ENCODE data around the gene TSC22D1. TPM values are rescaled to one million over a fixed set of nuclear protein-coding genes. Genes with fewer than 3 reads are reported as not detected.
"Not testable (repeated sequence)": the region's sequence is repeated elsewhere in the genome, so short reads cannot be mapped to it uniquely, and the experiment has no call there.

TSC22D1 gene
- total and polyA plus RNA-seq, 4 donors, result 21.0 to 43.5 (median 37.0) TPM

- DNase-seq (ENCODE audit: low spot score), result no peak
- no peaks in the 10 kb centered on the region for H3K36me3 ChIP-seq (ENCODE audit: control insufficient read depth in 4 of 4, insufficient read depth in 3 of 4, low read depth in 1 of 4, low read length in 3 of 4)
- no peak overlapping the region for H3K9ac ChIP-seq (ENCODE audit: low read depth in 1 of 2, low read length in 2 of 2)
- H3K4me1 ChIP-seq (ENCODE audit: control insufficient read depth in 4 of 4, insufficient read depth in 4 of 4, low read length in 3 of 4), result no peaks in the 10 kb centered on the region
- H3K27me3 ChIP-seq (ENCODE audit: control insufficient read depth in 4 of 4, insufficient read depth in 4 of 4, low read length in 3 of 4), result peaks cover 0 to 3% (median 0%) of the 10 kb centered on the region in 4 donors
- TF ChIP-seq, protein P1, sequence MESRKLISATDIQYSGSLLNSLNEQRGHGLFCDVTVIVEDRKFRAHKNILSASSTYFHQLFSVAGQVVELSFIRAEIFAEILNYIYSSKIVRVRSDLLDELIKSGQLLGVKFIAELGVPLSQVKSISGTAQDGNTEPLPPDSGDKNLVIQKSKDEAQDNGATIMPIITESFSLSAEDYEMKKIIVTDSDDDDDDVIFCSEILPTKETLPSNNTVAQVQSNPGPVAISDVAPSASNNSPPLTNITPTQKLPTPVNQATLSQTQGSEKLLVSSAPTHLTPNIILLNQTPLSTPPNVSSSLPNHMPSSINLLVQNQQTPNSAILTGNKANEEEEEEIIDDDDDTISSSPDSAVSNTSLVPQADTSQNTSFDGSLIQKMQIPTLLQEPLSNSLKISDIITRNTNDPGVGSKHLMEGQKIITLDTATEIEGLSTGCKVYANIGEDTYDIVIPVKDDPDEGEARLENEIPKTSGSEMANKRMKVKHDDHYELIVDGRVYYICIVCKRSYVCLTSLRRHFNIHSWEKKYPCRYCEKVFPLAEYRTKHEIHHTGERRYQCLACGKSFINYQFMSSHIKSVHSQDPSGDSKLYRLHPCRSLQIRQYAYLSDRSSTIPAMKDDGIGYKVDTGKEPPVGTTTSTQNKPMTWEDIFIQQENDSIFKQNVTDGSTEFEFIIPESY (IDR thresholded peaks at IDR 0.05), result no peak
- TF ChIP-seq NR2F2 (IDR thresholded peaks at IDR 0.05) (no peak), JUND (IDR thresholded peaks at IDR 0.05) (no peak)
- no peaks in the 10 kb centered on the region for H3K9me3 ChIP-seq (ENCODE audit: control insufficient read depth in 4 of 4, low read length in 3 of 4)
- 70% methylated on average over 2 of the region's 2 CpGs for WGBS
- no peak overlapping the region for H3K27ac ChIP-seq (ENCODE audit: low read depth in 1 of 2, low read length in 2 of 2)
- no peak overlapping the region for H3K4me3 ChIP-seq (ENCODE audit: low read depth in 1 of 3, low read length in 3 of 3)
Observed at GRCh38 chr13:44516771-44517170, 59.4 kb downstream of the TSC22D1 start.

DNA sequence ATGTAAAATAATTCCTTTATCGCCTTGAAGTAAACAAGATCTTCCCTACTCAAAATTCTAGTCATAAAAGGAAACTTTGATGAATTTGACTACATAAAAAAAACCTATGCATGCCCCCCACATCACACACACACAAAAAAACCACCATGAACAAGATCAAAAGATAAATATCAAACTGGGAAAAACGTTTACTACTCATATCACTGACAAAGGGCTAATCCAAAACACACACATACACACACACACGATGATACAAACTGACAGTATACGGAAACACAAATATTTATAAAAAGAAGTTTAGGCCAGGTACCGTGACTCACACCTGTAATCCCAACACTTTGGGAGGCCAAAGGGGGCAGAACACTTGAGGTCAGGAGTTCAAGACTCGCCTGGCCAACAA, 61.9 kb downstream of the TSC22D1 start:
- 76% methylated on average over 6 of the region's 6 CpGs for WGBS
- DNase-seq (ENCODE audit: low spot score), result no peak
- Histone ChIP-seq H3K4me1 (ENCODE audit: control insufficient read depth in 4 of 4, insufficient read depth in 4 of 4, low read length in 3 of 4) (no peaks in the 10 kb centered on the region), H3K27me3 (ENCODE audit: control insufficient read depth in 4 of 4, insufficient read depth in 4 of 4, low read length in 3 of 4) (peaks cover 0 to 3% (median 0%) of the 10 kb centered on the region in 4 donors), H3K27ac (ENCODE audit: low read depth in 1 of 2, low read length in 2 of 2) (no peak overlapping the region), H3K9ac (ENCODE audit: low read depth in 1 of 2, low read length in 2 of 2) (no peak overlapping the region), H3K36me3 (ENCODE audit: control insufficient read depth in 4 of 4, insufficient read depth in 3 of 4, low read depth in 1 of 4, low read length in 3 of 4) (no peaks in the 10 kb centered on the region), H3K4me3 (ENCODE audit: low read depth in 1 of 3, low read length in 3 of 3) (no peak overlapping the region), H3K9me3 (ENCODE audit: control insufficient read depth in 4 of 4, low read length in 3 of 4) (no peaks in the 10 kb centered on the region)
- TF ChIP-seq CTCF (IDR thresholded peaks at IDR 0.05; ENCODE audit: low read depth, low read length, missing input control), result no peak
- TF ChIP-seq HNF4G (IDR thresholded peaks at IDR 0.05), result no peak
- TF ChIP-seq FOXA2 (IDR thresholded peaks at IDR 0.05), result no peak
- no peak for TF ChIP-seq SP1 (IDR thresholded peaks at IDR 0.05)
- no peak for TF ChIP-seq EGR1 (IDR thresholded peaks at IDR 0.05; ENCODE audit: low read depth in 2 of 2)
- no peak for TF ChIP-seq RAD21 (IDR thresholded peaks at IDR 0.05)
- TF ChIP-seq HNF4A (conservative IDR thresholded peaks at IDR 0.05), result no peak
- no peak for TF ChIP-seq RXRA (IDR thresholded peaks at IDR 0.05)
- TF ChIP-seq MAX (IDR thresholded peaks at IDR 0.05), result no peak
- TF ChIP-seq, protein P2, sequence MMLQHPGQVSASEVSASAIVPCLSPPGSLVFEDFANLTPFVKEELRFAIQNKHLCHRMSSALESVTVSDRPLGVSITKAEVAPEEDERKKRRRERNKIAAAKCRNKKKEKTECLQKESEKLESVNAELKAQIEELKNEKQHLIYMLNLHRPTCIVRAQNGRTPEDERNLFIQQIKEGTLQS (IDR thresholded peaks at IDR 0.05), result no peak
- TF ChIP-seq, protein P1 (IDR thresholded peaks at IDR 0.05), result no peak
- TF ChIP-seq JUND (IDR thresholded peaks at IDR 0.05), result no peak
- TF ChIP-seq YY1 (IDR thresholded peaks at IDR 0.05), result no peak
- TF ChIP-seq FOXA1 (IDR thresholded peaks at IDR 0.05), result no peak
- TF ChIP-seq GABPA (IDR thresholded peaks at IDR 0.05 in 1 of 2, conservative IDR thresholded peaks at IDR 0.05 in 1 of 2), result no peak
- no peak for TF ChIP-seq REST (IDR thresholded peaks at IDR 0.05)

GRCh38 chr13:44509853-44510252, 66.3 kb downstream of the TSC22D1 start:
- WGBS, result 98% methylated on average over 6 of the region's 6 CpGs
- not testable (repeated sequence) for H3K4me3 ChIP-seq (ENCODE audit: low read depth in 1 of 3, low read length in 3 of 3)

More at GRCh38 chr13:44509853-44510252, 66.3 kb downstream of the TSC22D1 start:
- H3K4me1 ChIP-seq (ENCODE audit: control insufficient read depth in 4 of 4, insufficient read depth in 4 of 4, low read length in 3 of 4); H3K9me3 ChIP-seq (ENCODE audit: control insufficient read depth in 4 of 4, low read length in 3 of 4); H3K27ac ChIP-seq (ENCODE audit: low read depth in 1 of 2, low read length in 2 of 2); H3K36me3 ChIP-seq (ENCODE audit: control insufficient read depth in 4 of 4, insufficient read depth in 3 of 4, low read depth in 1 of 4, low read length in 3 of 4); DNase-seq (ENCODE audit: low spot score); H3K27me3 ChIP-seq (ENCODE audit: control insufficient read depth in 4 of 4, insufficient read depth in 4 of 4, low read length in 3 of 4); H3K9ac ChIP-seq (ENCODE audit: low read depth in 1 of 2, low read length in 2 of 2): not testable (repeated sequence)
